IMR-90 (cell line): ENCODE data around the gene AARS1. TPM values are rescaled to one million over a fixed set of nuclear protein-coding genes. Genes with fewer than 3 reads are reported as not detected.
"Not testable (repeated sequence)": the region's sequence is repeated elsewhere in the genome, so short reads cannot be mapped to it uniquely, and the experiment has no call there.

ENCODE experiments used
- ATAC-seq: fragments of 200-7000 bp; cut with Tn5 transposase; 2 replicates; pipeline ENCODE4 v1.9.1; 2020; ENCODE audit warnings: low read depth, mild to moderate bottlenecking, moderate library complexity
- BruUV-seq: library from RNA; stranded (reverse); fragments of 400-500 nt; replicated peaks from 2 replicates; lab custom pipeline; 2021; lab: Mats Ljungman, UMichigan
- CTCF ChIA-PET: fragments of 300-600 bp; formaldehyde crosslinking; extraction: SDS; loops from one replicate; lab custom pipeline; 2021; ENCODE audit warnings: antibody characterized with exemption; lab: Yijun Ruan, JAX
- POLR2A ChIA-PET: fragments of 300-600 bp; sonication (Branson Sonifier 250); formaldehyde crosslinking; loops from one replicate; lab custom pipeline; 2022; ENCODE audit warnings: antibody characterized with exemption; ENCODE audit not compliant: unreplicated experiment; lab: Charles Lee
- DNase-seq: peaks from one replicate; pipeline ENCODE4 v3.0.0; 2013
- H2AFZ ChIP-seq: replicated peaks from 2 replicates; pipeline ENCODE3; 2013; ENCODE audit warnings: low read length, mild to moderate bottlenecking; ENCODE audit not compliant: poor library complexity
- H2AK5ac ChIP-seq: 2 replicates; pipeline ENCODE4 v1.6.1; 2013; ENCODE audit warnings: low read depth, low read length, inconsistent platforms
- H2AK9ac ChIP-seq: replicated peaks from 2 replicates; pipeline ENCODE3; 2013; ENCODE audit warnings: mild to moderate bottlenecking, low read depth, low read length, moderate library complexity; ENCODE audit not compliant: poor library complexity
- H2BK120ac ChIP-seq: 2 replicates; pipeline ENCODE4 v1.6.1; 2013; ENCODE audit warnings: low read depth, low read length, inconsistent platforms
- H2BK15ac ChIP-seq: 3 replicates; pipeline ENCODE4 v1.6.1; 2013; ENCODE audit warnings: low read depth, low read length, inconsistent platforms
- H2BK20ac ChIP-seq: 2 replicates; pipeline ENCODE4 v1.6.1; 2013; ENCODE audit warnings: low read depth, mild to moderate bottlenecking, inconsistent platforms, low read length, moderate library complexity
- H2BK5ac ChIP-seq: 2 replicates; pipeline ENCODE4 v1.6.1; 2013; ENCODE audit warnings: mild to moderate bottlenecking, low read depth, low read length, inconsistent platforms; ENCODE audit not compliant: poor library complexity, severe bottlenecking
- H3K14ac ChIP-seq: replicated peaks from 2 replicates; pipeline ENCODE4 v1.6.1; 2013; ENCODE audit warnings: low read depth, low read length, inconsistent platforms
- H3K18ac ChIP-seq: 2 replicates; pipeline ENCODE4 v1.6.1; 2013; ENCODE audit warnings: low read depth, low read length, control low read depth
- H3K23ac ChIP-seq: 2 replicates; pipeline ENCODE4 v1.6.1; 2013; ENCODE audit warnings: low read depth, low read length, inconsistent platforms
- H3K27ac ChIP-seq: 2 replicates; pipeline ENCODE4 v1.5.1; 2013; ENCODE audit warnings: mild to moderate bottlenecking, control low read depth, low read length; ENCODE audit not compliant: insufficient read depth
- H3K27me3 ChIP-seq: 2 replicates; pipeline ENCODE4 v1.6.1; 2013; ENCODE audit warnings: low read length; ENCODE audit not compliant: control insufficient read depth, insufficient read depth
- H3K36me3 ChIP-seq: 2 replicates; pipeline ENCODE4 v1.6.1; 2013; ENCODE audit warnings: low read length, mixed read lengths; ENCODE audit not compliant: control insufficient read depth, insufficient read depth
- H3K4ac ChIP-seq: 2 replicates; pipeline ENCODE4 v1.6.1; 2013; ENCODE audit warnings: low read depth, low read length, inconsistent platforms
- H3K4me1 ChIP-seq: 2 replicates; pipeline ENCODE4 v1.6.1; 2013; ENCODE audit warnings: low read length, mixed read lengths; ENCODE audit not compliant: control insufficient read depth, insufficient read depth
- H3K4me2 ChIP-seq: 2 replicates; pipeline ENCODE4 v1.6.1; 2013; ENCODE audit warnings: low read depth, mild to moderate bottlenecking, control low read depth, low read length, moderate library complexity
- H3K4me3 ChIP-seq: 2 replicates; pipeline ENCODE4 v1.5.1; 2013; ENCODE audit warnings: low read depth, mild to moderate bottlenecking, control low read depth, low read length, moderate library complexity; ENCODE audit not compliant: insufficient read depth
- H3K56ac ChIP-seq: 2 replicates; pipeline ENCODE4 v1.6.1; 2013; ENCODE audit warnings: low read length, inconsistent platforms; ENCODE audit not compliant: insufficient read depth; ENCODE audit errors: extremely low read depth
- H3K79me1 ChIP-seq, 2 experiments: 2 replicates each; pipeline ENCODE4 v1.6.1; 2013; ENCODE audit warnings: low read length in 2 of 2, inconsistent platforms in 1 of 2, low read depth in 1 of 2
- H3K9ac ChIP-seq: 2 replicates; pipeline ENCODE4 v1.6.1; 2013; ENCODE audit warnings: low read depth, low read length, control low read depth
- H3K9me1 ChIP-seq: 2 replicates; pipeline ENCODE4 v1.6.1; 2013; ENCODE audit warnings: low read length, inconsistent platforms; ENCODE audit not compliant: insufficient read depth
- H3K9me3 ChIP-seq: 2 replicates; pipeline ENCODE4 v1.6.1; 2013; ENCODE audit warnings: low read length; ENCODE audit not compliant: control insufficient read depth, insufficient read depth
- H4K20me1 ChIP-seq: 2 replicates; pipeline ENCODE4 v1.6.1; 2013; ENCODE audit warnings: low read length, inconsistent platforms; ENCODE audit not compliant: insufficient read depth
- H4K5ac ChIP-seq: 2 replicates; pipeline ENCODE4 v1.6.1; 2013; ENCODE audit warnings: mild to moderate bottlenecking, low read depth, low read length, control low read depth
- H4K8ac ChIP-seq, 2 experiments: 2 replicates each; pipeline ENCODE4 v1.6.1; 2013; ENCODE audit warnings: low read depth in 2 of 2, low read length in 2 of 2, control low read depth in 1 of 2, inconsistent platforms in 1 of 2
- H4K91ac ChIP-seq: 2 replicates; pipeline ENCODE4 v1.6.1; 2013; ENCODE audit warnings: low read depth, low read length, inconsistent platforms; ENCODE audit not compliant: insufficient read depth
- BHLHE40 ChIP-seq: fragments of 150-350 bp; IDR thresholded peaks from 2 replicates; pipeline ENCODE4 v1.6.1; 2016; ENCODE audit warnings: mild to moderate bottlenecking, low read depth, low read length
- CEBPB ChIP-seq: IDR thresholded peaks from 2 replicates; pipeline ENCODE4 v1.6.1; 2012; ENCODE audit warnings: low read depth, low read length, improper control_type of control experiment
- NFE2L2 ChIP-seq: fragments of 150-350 bp; IDR thresholded peaks from 2 replicates; pipeline ENCODE4 v1.6.1; 2016; ENCODE audit warnings: low read depth, mild to moderate bottlenecking, low read length
- POLR2A ChIP-seq: IDR thresholded peaks from 2 replicates; pipeline ENCODE4 v1.6.1; 2012; ENCODE audit warnings: mild to moderate bottlenecking, low read depth, low read length
- RAD21 ChIP-seq: IDR thresholded peaks from 2 replicates; pipeline ENCODE4 v1.6.1; 2012; ENCODE audit warnings: low read length, improper control_type of control experiment
- WGBS, 2 experiments: methylation state at CpG; one replicate each; pipeline versions ENCODE4 v1.1.5 to v1.1.7; 2013; ENCODE audit warnings: missing lambda C conversion rate in 2 of 2; ENCODE audit not compliant: insufficient read length in 1 of 2; ENCODE audit errors: extremely low coverage in 2 of 2; 5-methylcytosine and 5-hydroxymethylcytosine counted together
- dilution Hi-C: fragments of 300-500 bp; cut with HindIII; formaldehyde crosslinking; loops from one replicate; pipeline ENCODE4 v1.14.3; 2018; ENCODE audit warnings: low sequenced_read_pairs; ENCODE audit not compliant: unreplicated experiment
- in situ Hi-C: fragments of 300-500 bp; cut with MboI; formaldehyde crosslinking; loops from 3 replicates; pipeline ENCODE4 v1.14.3; 2019; ENCODE audit warnings: low sequenced_read_pairs, inconsistent platforms, mixed read lengths
- intact Hi-C: fragments of 100-400 bp; cut with micrococcal nuclease; formaldehyde crosslinking; loops from 2 replicates; pipeline ENCODE4 v1.10.0; 2022
- polyA plus RNA-seq, 3 experiments: library from polyadenylated mRNA; depleted of rRNA; stranded (reverse); fragments of >200 nt; gene quantifications; 2 replicates each; pipeline ENCODE4 v1.2.3, GENCODE V29; 2012; ENCODE audit warnings: low replicate concordance in 1 of 3
- total RNA-seq: library from RNA; depleted of rRNA; stranded (reverse); fragments of >200 nt; gene quantifications from 2 replicates; pipeline ENCODE4 v1.2.3, GENCODE V29; 2012
- TF ChIP-seq, protein P1 (sequence below): fragments of 150-350 bp; IDR thresholded peaks from 2 replicates; pipeline ENCODE4 v1.6.1; 2016; ENCODE audit warnings: low read depth, mild to moderate bottlenecking, low read length, moderate library complexity, borderline replicate concordance

The AARS1 gene
- total and polyA plus RNA-seq, 2 of the 4 experiments (the other 2 are of a cell fraction): 104 to 139 TPM

DNA sequence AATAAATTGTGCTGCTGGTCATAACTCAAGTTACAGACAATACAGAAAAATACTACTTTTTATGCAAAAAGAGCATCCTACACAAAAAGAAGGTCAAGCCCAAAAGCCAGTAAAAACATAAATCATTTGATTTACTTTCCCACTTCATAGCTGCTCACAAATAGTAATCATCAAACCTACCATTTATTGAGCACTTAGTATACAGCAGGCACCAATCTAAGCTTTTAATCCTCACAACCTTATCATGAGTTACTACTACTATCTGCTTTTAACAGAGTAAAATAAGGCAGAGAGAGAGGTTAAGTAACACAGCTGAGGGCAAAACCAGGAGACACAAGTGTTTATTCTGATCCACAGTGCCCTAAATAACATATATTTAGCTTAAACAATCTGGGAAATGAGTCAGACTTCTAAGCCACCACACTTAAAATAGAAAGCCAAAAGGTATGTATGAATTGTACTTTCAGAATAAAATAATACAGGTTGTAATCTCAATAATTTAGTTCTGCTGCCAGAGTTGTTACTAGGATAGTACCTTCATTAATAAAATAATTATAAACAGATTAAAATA lies 1.7 kb upstream of the AARS1 start:
- CTCF ChIA-PET: interaction anchor here (1.5 kb wide), 1 partner anchor 24 kb away, joined by 4 read pairs; no protein-coding TSS in a partner anchor
- intact Hi-C loops: no loop called here

DNA sequence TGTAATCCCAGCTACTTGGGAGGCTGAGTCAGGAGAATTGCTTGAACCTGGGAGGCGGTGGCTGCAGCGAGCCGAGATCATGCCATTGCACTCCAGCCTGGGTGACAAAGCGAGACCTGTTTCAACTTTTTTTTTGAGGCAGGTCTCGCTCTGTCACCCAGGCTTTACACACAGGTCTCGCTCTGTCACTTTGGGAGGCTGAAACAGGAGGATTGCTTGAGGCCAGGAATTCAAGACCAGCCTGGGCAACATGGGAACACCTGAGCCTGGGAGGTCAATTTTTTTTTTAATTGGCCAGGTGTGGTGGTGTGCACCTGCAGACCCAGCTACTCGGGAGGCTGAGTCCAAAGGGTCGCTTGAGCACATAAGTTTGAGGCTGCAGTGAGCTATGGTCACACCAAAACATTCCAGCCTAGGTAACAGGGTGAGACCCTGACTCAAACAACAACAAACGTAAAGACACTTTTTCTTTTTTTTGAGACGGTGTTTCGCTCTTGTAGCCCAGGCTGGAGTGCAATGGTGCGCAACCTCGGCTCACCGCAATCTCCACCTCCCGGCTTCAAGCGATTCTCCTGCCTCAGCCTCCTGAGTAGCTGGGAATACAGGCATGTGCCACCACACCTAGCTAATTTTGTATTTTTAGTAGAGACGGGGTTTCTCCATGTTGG lies 1.9 kb downstream of the AARS1 start:
- H3K4me2 ChIP-seq, H4K91ac ChIP-seq, H2BK15ac ChIP-seq, ATAC-seq, in situ Hi-C loops, CTCF ChIA-PET, H3K9me3 ChIP-seq, H2BK20ac ChIP-seq, H2AK5ac ChIP-seq, H4K5ac ChIP-seq, H3K4me1 ChIP-seq, intact Hi-C loops, dilution Hi-C loops, H2AK9ac ChIP-seq, H3K56ac ChIP-seq, H3K4ac ChIP-seq, H3K9ac ChIP-seq, H3K27ac ChIP-seq, DNase-seq, H3K27me3 ChIP-seq, H3K4me3 ChIP-seq, H2BK120ac ChIP-seq, H3K23ac ChIP-seq, POLR2A ChIA-PET, H2BK5ac ChIP-seq, H3K18ac ChIP-seq, H2AFZ ChIP-seq, H4K8ac ChIP-seq, BruUV-seq: not testable (repeated sequence)
- WGBS, 2 experiments: 100% methylated on average over 7 of the region's 17 CpGs; no CpG with 5 or more reads in 1 of the 2 experiments
- H3K36me3 ChIP-seq: peaks cover 22% of the 10 kb centered on the region
- H3K9me1 ChIP-seq: peaks cover 11% of the 10 kb centered on the region; the same call in 1 of the 2 replicates
- peaks cover 41% of the 10 kb centered on the region for H4K20me1 ChIP-seq
- H3K14ac ChIP-seq: 0 out of 2 replicates have a peak overlapping the region, but pooled peaks have one; percentile 57
- peaks cover 15 to 55% of the 10 kb centered on the region in 2 experiments for H3K79me1 ChIP-seq

More for the DNA sequence above, 1.7 kb upstream of the AARS1 start:
- Histone ChIP-seq H2BK20ac (peak overlapping the region; percentile 69; the same call in 1 of the 2 replicates), H3K79me1 (peaks cover 4 to 22% of the 10 kb centered on the region in 2 experiments; a peak in 3 of 4 replicates), H3K14ac (no peak overlapping the region), H4K91ac (no peak overlapping the region), H3K9ac (no peak overlapping the region), H2BK120ac (peak overlapping the region; percentile 78), H2AK5ac (peak overlapping the region; percentile 48), H3K9me3 (no peaks in the 10 kb centered on the region), H3K36me3 (no peaks in the 10 kb centered on the region; the same call in 1 of the 2 replicates), H3K4me3 (no peak overlapping the region), H4K8ac (no peak overlapping the region), H4K20me1 (peaks cover 9% of the 10 kb centered on the region), H3K18ac (no peak overlapping the region), H4K5ac (no peak overlapping the region), H3K27me3 (no peaks in the 10 kb centered on the region), H2BK5ac (peak overlapping the region; percentile 53), H3K4me2 (no peak overlapping the region; the same call in 1 of the 2 replicates), H2BK15ac (peak overlapping the region; percentile 81; the same call in 2 of the 3 replicates), H3K4ac (peak overlapping the region; percentile 85; the same call in 1 of the 2 replicates), H3K4me1 (no peaks in the 10 kb centered on the region; the same call in 1 of the 2 replicates), H3K27ac (no peak overlapping the region), H3K9me1 (0 out of 2 replicates have a peak, but pooled peaks cover 7% of the 10 kb centered on the region), H2AFZ (no peak overlapping the region), H2AK9ac (no peak overlapping the region), H3K56ac (no peak overlapping the region), H3K23ac (no peak overlapping the region; the same call in 1 of the 2 replicates)
- POLR2A ChIA-PET: no interaction called here
- no TSS peak for BruUV-seq
- dilution Hi-C loops (no loop called here), in situ Hi-C loops (no loop called here)
- TF ChIP-seq CEBPB (0 out of 2 replicates have a peak, but pooled peaks have one; percentile 16), BHLHE40 (no peak), NFE2L2 (no peak), RAD21 (no peak), POLR2A (no peak)
- TF ChIP-seq, protein P1, sequence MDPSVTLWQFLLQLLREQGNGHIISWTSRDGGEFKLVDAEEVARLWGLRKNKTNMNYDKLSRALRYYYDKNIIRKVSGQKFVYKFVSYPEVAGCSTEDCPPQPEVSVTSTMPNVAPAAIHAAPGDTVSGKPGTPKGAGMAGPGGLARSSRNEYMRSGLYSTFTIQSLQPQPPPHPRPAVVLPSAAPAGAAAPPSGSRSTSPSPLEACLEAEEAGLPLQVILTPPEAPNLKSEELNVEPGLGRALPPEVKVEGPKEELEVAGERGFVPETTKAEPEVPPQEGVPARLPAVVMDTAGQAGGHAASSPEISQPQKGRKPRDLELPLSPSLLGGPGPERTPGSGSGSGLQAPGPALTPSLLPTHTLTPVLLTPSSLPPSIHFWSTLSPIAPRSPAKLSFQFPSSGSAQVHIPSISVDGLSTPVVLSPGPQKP: no peak
- DNase-seq (peak; percentile 72), ATAC-seq (0 out of 2 replicates have a peak, but pooled peaks have one; percentile 1)
